CD4-positive, alpha-beta T cell treated with Interleukin-10 for 1 hour (primary cell): ENCODE results near the gene ARHGEF7.

ENCODE experiments used
- DNase-seq: peaks from one replicate; pipeline ENCODE4 v3.0.0-alpha.2; 2020

The ARHGEF7 gene

DNA sequence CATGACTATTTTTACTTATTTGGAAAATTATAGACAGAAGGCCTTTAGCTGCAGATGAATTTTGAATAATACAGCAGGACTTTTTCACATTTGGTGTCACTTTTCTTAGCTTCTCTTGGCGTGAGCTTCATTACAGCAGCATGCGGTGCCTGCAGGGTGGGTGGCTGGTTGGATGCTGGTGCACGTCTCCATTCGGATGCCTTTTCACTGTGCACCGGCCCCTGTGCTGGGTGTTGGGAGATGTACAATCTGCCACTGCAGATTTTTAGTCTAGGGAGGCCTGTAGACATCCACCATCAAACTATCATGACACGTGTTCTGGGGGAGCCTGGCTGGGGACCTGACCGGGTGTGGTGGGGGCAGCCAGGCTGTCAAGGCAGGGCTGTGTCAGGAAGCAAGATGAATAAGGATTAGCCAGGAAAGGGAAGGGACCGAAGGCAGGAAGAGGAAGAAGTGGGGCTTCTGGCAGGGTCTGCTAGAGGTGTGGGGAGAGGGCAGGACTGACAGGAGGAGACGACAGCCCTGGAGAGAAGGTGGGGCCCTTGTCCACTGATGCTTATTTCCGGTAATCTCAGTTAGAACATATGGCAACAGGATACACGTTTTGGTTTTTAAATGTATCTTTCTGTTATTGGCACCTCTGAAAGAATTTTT, 88.8 kb downstream of the ARHGEF7 start:
- no peak for DNase-seq

DNA sequence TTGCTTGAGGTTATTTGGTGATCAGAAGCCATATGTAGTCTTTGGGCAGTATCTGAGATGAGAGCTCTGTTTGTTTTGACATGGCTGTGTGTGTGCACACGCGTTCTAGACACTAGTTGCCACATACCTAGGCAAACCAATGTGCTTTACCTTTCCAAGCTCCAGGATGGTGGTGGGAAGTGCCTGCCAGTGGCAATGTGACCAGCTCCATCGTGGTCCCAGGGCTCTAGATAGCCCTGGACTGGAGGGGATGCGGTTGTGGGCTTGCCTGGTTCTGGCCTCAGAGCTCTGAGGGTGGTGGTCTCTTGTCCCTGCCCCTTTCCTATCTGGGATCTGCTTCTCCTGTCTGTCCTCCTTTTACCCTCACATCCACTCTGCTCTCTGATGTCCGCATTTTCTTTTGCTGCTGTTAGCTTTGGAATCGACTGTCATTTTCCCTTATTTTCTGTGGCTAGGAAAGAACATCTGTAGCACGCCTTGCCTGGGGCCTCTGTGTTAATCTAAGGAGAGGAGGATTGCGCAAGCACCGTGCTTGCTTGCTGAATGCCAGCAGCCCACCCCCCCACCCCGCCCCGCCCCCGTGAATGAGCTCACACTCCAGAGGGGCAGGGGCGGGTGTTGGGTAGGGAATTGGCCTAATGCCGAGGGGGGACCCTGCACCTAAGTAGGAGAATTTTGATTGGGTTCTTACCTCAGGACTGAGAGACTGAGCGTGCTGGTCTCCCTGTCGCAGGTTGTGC, 89.5 kb downstream of the ARHGEF7 start:
- DNase-seq: no peak

DNA sequence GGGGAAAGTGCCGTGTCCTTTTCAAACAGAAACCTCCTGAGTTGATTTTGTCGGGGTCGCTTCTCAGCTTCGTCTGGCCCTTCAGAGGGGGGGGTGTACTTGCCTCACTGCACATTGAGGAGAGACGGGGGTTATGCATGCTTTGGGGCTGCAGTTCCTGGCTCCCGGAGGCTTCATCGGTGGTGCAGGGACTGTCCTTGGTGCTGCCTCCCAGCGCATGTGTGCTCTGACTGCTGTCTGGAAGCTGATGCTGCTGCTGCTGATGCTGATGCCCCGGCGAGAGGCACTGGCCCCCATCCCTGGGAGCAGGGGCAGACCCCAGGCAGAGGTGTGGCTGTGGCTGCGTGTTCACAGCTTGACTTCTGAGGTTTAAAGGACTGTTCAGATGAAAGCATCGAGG, 91.0 kb downstream of the ARHGEF7 start:
- DNase-seq: no peak

DNA sequence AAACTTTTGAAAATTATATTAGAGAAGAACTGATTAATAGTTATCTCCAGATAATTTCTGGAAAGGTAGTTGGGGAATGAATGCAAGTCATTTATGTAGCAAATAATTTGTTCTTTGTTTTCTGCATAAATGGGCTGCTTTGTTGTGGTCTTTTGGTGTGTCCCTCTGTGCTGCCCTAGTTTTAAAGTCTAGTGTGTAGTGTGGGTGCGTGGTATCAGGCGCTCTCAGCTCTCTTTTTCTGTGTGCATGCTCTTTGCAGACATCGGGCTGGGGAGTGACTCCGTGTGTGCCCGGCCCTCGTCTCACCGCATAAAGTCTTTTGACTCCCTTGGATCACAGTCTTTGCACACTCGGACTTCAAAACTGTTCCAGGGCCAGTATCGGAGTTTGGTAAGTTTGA, 94.5 kb downstream of the ARHGEF7 start:
- DNase-seq: no peak

DNA sequence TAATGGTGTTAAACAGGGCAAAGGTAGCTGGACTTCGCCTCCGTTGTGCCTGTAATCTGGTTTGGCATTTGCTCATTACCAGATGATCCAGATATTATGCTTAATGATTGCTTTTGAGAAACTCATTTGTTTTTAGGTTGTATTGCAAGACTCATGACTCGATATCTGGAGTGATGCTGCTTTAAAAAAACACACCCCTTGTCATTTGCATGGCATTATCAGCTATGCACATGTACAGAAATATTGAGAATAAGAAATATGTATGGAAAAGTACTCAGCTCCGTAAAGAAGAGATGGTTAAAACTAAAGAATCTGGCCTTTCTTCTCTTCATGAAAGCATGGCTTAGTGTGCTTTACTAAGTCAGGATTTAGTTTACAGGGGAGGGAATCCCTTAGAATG, 95.0 kb downstream of the ARHGEF7 start:
- DNase-seq: no peak

DNA sequence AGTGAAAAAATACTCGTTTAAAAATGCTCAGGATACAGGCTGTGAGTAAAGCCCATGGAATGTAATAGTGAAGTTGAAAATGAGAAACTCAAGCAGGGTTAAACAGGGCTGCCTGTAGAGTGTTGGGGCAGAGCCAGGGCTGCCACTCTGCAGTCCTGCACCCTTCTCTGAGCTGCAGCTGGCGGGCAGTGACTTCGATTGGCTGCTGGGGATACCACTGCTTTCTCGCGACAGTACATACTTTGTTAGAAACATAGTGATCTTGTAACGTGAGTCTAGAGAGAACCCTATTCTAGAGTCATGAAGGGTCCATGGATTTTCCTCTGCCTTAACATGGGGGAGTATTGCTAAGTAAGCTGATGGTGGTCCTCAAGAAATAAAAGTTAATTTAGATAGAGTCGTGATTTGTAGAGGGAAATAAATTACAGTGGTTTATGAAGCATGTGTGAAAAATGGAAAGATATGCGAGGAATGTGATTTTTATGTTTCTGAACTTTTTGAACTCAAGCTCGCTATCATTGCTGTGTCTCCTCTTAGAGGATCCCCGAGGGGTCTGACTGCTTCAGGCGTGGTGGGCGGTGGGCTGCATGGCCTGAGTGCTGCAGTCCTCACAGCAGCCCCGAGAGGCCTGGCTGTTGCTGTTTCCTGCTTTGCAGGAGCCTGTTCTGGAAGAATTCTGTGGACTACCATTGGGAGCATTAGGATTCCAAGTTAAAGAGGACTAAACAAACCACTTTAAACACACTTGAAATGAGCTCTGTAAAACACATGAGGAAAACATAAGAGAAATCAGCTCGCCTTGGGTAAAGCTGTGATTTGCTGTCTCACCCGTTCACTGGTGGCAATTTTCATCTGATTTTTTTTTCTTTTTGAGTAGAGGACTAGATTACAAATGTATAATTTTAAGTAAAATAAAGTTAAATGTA, 95.7 kb downstream of the ARHGEF7 start:
- DNase-seq: no peak

DNA sequence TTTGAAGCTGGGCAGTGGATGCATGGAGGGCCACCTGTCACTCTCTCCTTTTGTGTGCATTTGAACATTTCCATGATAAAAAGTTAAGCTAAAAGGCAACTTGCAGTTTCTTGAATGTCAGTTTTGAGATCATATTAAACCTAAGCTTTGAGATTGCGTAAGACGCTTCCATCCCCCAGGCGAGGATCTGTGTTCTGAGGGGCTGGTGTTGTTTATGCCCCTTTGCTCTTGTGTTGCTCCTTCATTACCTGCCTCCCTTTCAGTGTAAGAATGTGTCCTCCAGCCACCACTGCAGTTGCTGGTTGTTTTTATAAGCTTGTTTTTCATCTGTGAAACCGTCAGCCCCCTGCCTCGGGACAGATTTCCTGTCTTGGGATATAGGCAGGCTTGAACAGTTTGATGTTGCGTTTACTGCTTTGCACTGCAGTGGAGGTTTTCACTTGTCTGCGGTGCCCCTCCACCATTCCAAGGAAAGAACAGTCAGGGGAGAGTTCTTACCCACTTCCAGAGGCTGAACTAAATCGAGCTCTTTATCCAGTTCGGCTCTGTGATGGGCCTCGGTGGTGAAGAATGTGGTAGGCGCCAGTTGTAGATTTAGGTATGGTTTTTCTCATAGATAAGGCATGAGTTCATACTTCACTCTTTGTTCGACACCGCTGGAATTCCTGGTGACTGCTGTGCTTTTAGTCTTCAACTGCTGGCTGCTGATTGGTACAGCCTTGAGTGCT, 96.8 kb downstream of the ARHGEF7 start:
- DNase-seq: no peak

DNA sequence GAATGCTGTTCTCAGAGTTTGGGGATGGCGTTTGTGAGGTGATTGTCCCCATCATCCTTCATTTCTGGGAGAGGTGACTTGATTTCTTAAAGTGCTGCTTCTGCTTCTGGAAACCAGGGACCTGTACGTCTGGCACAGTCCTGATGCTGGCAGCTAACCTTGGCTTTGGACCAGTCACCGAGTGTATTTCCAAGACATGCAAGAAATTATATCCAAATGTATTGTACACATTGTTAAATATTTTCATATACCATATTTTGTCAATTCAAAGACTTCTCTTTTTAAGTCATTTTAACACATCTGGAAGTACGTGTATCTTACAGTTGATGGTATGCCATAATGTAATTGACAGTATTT, 97.4 kb downstream of the ARHGEF7 start:
- no peak for DNase-seq

DNA sequence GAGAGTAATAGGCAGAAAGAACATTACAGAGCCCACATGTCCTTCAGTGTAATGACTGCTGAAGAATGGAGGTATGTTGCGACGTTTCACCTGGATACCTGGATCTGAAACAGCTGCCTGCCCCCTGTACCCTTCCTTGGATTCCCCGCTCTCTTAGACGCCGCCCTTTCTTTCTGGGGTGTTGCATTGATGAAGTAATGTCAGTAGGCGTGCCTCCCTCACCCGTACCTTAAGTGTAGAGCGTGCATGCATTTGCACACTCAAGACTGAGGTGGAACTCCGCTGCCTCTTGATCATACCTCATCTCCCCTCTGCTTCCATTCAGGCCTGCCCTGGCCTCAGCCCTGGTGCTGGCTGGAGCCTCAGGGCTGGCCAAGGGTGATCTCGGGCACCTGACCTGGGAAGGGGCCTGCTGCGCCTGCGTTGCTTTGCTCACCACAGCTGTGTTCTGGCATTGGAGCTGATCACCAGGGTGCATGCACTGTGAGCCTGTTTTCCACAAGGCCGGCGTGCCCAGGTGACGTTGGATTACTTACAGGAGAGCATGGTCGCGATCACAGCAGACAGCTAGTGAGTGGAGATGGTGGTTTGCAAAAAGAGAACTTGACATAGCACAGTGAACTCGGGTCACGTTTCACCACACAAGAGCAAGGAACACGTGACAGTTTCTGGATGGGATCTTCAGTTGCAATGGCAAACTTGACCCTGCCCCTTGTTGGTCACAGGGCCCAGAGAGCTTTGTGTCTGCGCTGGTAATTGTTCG, 99.0 kb downstream of the ARHGEF7 start:
- no peak for DNase-seq

DNA sequence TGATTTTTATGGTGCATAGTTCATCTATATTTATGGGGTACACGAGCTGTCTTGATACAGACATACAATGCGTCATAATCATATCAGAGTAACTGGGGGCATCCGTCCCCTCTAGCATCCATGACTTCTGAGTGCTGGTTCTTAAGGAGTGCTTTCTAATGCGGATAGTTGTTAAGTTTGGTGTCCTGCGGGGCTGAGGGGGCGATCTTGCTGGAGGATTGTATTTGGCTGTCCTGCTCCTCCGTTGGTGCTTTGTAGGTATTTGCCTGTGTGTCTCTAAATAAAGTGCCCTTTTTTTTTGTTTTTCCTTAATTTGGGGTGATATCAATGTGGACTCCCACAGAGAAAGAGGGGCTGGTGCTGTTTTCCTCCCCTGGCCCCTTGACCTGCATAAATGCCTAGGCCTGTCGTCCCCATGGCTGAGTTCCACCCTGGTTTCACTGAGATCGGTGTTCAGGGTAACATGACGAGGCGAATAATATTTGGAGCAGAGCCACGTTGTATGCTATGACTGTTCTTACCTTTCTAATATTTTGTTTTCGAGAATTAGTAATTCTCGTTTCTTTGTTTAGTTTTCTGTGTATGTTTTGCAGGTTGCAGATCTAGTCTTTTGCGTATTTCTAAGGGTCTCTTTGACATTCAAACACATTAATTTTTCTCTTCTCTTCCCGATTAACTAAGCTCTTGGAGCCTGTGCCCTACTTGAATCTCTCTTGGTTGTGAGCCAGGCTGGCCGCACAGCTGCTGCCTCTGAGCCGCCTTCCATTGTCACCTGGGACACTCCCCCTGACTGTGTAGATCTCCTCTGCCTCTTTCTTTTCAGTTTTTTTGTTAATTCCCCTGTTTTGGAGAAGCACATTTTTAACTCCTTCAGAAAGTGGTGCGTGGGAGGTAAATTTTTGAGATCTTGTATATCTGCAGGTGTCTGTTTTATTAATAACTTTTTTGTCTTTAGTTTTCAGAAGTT, 100.3 kb downstream of the ARHGEF7 start:
- DNase-seq: no peak

DNA sequence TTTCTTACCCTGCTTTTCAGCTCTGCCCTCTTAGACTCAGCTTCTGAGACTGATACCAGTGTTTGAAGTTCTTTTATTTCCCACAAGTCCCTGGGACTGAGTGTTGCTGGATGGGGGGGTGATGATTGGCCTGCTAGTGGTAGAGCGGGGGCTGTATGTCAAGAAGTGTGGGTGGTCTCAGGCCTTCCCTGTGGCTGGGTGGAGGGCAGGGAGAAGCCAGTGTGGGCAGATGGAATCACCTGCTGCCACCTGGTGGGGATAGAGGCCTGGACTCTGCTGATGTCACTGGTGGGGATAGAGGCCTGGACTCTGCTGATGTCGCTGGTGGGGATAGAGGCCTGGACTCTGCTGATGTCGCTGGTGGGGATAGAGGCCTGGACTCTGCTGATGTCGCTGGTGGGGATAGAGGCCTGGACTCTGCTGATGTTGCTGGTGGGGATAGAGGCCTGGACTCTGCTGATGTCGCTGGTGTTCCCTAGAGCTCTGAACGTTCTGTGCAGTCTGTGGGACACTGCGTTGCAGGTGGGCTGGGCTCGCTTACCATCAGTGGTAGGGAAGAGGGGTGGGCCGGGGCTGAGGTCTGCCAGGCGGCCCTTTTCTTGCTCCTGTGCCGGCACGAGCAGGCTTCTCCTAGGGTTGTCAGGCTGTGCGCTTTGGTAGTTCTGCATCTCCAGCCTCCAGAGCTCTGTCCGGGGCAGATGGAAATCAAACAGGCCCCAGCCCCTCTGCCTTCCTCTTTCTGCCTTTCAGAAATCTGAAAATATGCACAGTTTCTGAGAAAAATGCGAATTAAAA, 101.3 kb downstream of the ARHGEF7 start:
- peak; percentile 47 for DNase-seq

DNA sequence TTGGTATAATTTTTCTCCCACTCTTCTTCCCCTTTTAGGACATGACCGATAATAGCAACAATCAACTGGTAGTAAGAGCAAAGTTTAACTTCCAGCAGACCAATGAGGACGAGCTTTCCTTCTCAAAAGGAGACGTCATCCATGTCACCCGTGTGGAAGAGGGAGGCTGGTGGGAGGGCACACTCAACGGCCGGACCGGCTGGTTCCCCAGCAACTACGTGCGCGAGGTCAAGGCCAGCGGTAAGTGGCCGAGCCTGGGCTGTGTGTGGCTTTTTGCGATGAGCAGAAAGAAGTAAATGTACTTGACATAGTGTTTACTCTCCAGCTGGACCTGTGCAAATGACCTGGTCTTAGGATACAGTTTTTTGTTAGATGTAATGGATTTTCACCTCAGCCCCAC, 102.5 kb downstream of the ARHGEF7 start:
- DNase-seq: no peak

DNA sequence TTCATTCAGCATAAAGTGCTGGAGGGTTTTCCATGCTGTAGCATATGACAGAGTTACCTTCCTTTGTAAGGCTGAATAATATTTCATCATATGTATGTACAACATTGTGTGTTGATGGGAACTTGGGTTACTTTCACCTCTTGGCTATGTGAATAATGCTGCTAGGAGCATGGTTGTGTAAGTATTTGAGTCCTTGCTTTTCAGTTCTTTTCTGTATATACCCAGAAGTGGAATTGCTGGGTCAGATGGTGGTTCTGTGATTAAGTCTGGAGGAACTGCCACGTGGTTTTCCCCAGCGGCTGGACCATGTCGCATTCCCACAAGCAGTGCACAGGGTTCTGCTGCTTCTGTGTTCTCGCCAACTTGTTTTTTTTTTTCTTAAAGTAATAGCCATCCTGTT, 104.2 kb downstream of the ARHGEF7 start:
- DNase-seq: no peak

DNA sequence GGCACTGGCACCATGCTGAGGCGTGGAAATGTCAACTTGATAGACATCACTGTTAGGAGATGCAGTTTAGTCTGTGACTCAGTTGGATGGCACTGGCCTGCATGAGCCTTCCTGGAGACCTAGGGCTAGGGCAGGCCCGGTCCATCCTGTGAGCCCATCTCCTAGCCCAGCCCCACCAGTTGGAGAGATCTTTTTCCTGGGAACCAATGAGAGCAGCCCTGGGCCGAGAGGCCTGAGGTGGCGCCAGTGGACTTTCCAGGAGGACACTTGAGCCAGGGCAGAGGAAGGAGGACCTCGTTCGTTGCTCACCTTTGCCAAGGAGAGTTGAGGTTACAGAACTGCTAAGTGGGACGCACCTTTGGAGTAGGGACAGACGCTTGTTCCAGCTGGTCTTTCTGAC, 104.8 kb downstream of the ARHGEF7 start:
- DNase-seq: no peak

DNA sequence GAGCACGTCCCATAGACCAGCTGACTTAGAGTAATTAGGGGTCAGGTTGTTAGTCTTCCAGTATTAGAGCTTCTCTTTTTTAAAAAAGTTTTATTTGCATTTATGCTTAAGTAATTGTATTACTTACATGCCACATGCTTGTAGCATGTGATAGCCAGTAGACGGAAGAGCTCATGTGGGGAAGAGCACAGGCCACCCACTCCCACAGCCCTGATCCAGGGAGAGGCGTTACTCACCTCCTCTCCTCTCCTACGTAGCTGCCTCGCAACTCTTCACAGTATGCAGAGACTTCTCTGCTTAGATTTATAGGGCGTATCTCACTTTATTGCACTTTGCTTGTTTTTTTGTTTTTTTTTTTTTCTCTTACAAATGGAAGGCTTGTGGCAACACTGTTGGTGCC, 110.1 kb downstream of the ARHGEF7 start:
- no peak for DNase-seq

DNA sequence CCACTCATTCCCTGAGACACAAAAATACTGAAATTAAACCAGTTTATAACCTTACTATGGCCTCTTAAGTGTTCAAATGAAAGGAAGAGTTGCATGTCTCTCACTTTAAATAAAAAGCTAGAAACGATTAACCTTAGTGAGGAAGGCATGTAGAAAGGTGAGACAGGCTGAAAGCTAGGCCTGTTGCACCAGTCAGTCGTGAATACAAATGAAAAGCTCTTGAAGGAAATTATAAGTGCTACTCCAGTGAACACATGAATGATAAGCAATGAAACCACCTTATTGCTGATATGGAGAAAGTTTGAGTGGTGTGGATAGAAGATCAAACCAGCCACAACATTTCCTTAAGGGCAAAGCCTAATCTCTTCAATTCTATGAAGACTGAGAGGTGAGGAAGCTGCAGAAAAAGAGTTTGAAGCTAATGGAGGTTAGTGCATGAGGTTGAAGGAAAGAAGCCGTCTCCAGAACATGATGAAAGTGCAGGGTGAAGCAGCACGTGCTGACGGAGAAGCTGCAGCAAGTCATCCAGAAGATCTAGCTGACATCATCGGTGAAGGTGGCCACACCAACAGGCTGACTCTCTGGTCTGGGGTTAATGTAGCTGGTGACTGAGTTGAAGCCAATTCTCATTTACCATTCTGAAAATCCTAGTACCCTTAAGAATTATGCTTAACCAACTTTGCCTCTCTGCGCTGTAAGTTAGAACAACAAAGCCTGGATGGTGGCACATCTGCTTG, 110.9 kb downstream of the ARHGEF7 start:
- no peak for DNase-seq

DNA sequence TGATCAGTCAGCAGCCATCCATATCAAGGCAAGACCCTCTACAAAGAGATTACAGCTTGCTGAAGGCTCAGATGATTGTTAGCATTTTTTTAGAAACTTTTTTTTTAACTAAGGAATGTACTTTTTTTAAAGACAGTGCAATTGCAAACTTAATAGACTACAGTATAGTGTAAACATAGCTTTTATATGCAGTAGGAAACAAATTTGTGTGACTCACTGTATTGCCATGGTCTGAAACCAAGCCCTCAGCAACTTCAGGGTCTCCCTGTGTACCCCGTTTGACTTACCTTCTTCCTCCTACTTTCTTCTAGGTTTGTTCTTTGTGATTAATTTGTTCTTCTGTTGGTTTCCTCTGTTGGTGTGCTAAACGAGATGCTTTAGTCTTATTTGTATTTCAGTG, 112.3 kb downstream of the ARHGEF7 start:
- DNase-seq: no peak

DNA sequence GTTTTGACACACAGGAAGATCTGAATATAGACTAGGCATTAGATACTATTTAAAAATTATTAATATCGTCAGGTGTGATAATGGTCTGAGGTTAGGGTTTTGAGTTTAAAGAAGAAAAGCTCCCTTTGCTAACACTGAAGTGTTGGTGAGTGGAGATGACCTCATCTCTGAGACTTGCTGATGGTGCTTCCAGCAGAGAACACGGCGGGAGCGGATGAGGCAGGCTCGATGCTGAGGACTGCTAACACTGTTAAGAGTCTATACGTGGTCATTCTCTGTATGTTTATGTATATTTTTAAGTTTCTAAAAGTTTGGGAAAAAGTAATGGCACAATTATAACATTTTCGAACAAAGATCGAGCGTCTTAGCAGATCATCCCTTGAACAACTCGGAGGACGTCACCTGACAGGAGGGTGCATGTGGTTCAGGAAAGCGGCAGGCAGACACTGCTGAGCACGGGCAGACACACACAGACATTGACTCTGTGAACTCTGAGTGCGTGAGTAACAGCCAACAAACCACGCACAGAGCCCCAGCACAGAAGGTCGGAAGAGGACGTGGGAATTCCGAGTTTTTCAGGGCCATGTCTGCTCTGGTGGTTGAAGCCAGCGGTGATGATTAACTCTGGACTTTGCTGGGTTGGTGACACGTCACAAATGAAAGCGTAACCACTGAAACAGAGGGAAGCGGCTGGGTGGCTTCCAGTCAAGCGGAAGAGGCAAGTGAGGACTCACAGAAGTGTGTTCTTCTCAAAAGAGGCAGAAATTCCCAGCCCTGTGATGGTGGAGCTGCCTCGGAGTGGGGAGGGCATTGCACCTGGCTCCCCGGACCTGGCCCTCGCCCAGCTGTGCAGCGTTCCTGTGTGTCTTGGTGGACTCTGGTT, 113.4 kb downstream of the ARHGEF7 start:
- DNase-seq: no peak
